H9 (cell line): Measurements from ENCODE around the gene RNF213. TPM values are rescaled to one million over a fixed set of nuclear protein-coding genes. Genes with fewer than 3 reads are reported as not detected.

ENCODE experiments used
- DNase-seq: peaks from one replicate; pipeline ENCODE4 v3.0.0-alpha.2; 2017
- H2AFZ ChIP-seq: one replicate; pipeline ENCODE4 v1.6.1; 2013; ENCODE audit warnings: mild to moderate bottlenecking, low read length, control low read depth, moderate library complexity
- H2AK5ac ChIP-seq: 2 replicates; pipeline ENCODE4 v1.6.1; 2013; ENCODE audit warnings: low read length, control low read depth, mixed read lengths; ENCODE audit not compliant: insufficient read length
- H2BK120ac ChIP-seq: one replicate; pipeline ENCODE4 v1.6.1; 2013; ENCODE audit warnings: low read depth, mild to moderate bottlenecking, low read length, control low read depth, inconsistent platforms; ENCODE audit not compliant: poor library complexity, severe bottlenecking
- H2BK12ac ChIP-seq: 2 replicates; pipeline ENCODE4 v1.6.1; 2013; ENCODE audit warnings: low read length, control low read depth, mixed read lengths, low read depth; ENCODE audit not compliant: insufficient read length
- H2BK15ac ChIP-seq: 2 replicates; pipeline ENCODE4 v1.6.1; 2013; ENCODE audit warnings: low read depth, low read length, control low read depth
- H2BK20ac ChIP-seq: one replicate; pipeline ENCODE4 v1.6.1; 2013; ENCODE audit warnings: low read depth, mild to moderate bottlenecking, low read length, control low read depth, inconsistent platforms; ENCODE audit not compliant: poor library complexity, severe bottlenecking
- H2BK5ac ChIP-seq: 2 replicates; pipeline ENCODE4 v1.6.1; 2013; ENCODE audit warnings: low read length, control low read depth, mixed read lengths; ENCODE audit not compliant: insufficient read length
- H3K14ac ChIP-seq: 2 replicates; pipeline ENCODE4 v1.6.1; 2013; ENCODE audit warnings: low read length, control low read depth; ENCODE audit not compliant: insufficient read depth
- H3K18ac ChIP-seq: 2 replicates; pipeline ENCODE4 v1.6.1; 2013; ENCODE audit warnings: low read depth, mild to moderate bottlenecking, mixed read lengths, low read length, control low read depth; ENCODE audit not compliant: insufficient read length
- H3K23ac ChIP-seq: 2 replicates; pipeline ENCODE4 v1.6.1; 2013; ENCODE audit warnings: low read length, control low read depth, mixed read lengths, low read depth; ENCODE audit not compliant: insufficient read length
- H3K23me2 ChIP-seq: 2 replicates; pipeline ENCODE4 v1.6.1; 2013; ENCODE audit warnings: low read depth, mild to moderate bottlenecking, mixed read lengths, low read length, control low read depth; ENCODE audit not compliant: insufficient read length, poor library complexity, severe bottlenecking
- H3K27ac ChIP-seq: 2 replicates; pipeline ENCODE4 v1.5.1; 2013; ENCODE audit warnings: low read length, control low read depth, mixed read lengths, low read depth; ENCODE audit not compliant: insufficient read length
- H3K27me3 ChIP-seq: 2 replicates; pipeline ENCODE4 v1.6.1; 2013; ENCODE audit warnings: low read length, control low read depth, inconsistent platforms; ENCODE audit not compliant: insufficient read depth
- H3K4ac ChIP-seq: 2 replicates; pipeline ENCODE4 v1.6.1; 2013; ENCODE audit warnings: low read depth, mild to moderate bottlenecking, control low read depth, inconsistent platforms, low read length, moderate library complexity
- H3K4me1 ChIP-seq: 2 replicates; pipeline ENCODE4 v1.6.1; 2013; ENCODE audit warnings: low read length, control low read depth, inconsistent platforms; ENCODE audit not compliant: insufficient read depth
- H3K4me2 ChIP-seq: 2 replicates; pipeline ENCODE4 v1.6.1; 2013; ENCODE audit warnings: low read length, control low read depth, mixed read lengths; ENCODE audit not compliant: insufficient read length, insufficient read depth
- H3K56ac ChIP-seq: 2 replicates; pipeline ENCODE4 v1.6.1; 2013; ENCODE audit warnings: low read depth, mild to moderate bottlenecking, mixed read lengths, low read length, control low read depth; ENCODE audit not compliant: insufficient read length
- H3K79me1 ChIP-seq: 2 replicates; pipeline ENCODE4 v1.6.1; 2013; ENCODE audit warnings: low read depth, mild to moderate bottlenecking, moderate library complexity, low read length, control low read depth, inconsistent platforms; ENCODE audit not compliant: insufficient read depth, poor library complexity, severe bottlenecking
- H3K79me2 ChIP-seq: 2 replicates; pipeline ENCODE4 v1.6.1; 2013; ENCODE audit warnings: low read length, control low read depth, inconsistent platforms; ENCODE audit not compliant: insufficient read depth
- H3K9ac ChIP-seq: 2 replicates; pipeline ENCODE4 v1.6.1; 2013; ENCODE audit warnings: low read length, control low read depth, mixed read lengths; ENCODE audit not compliant: insufficient read length; ENCODE audit errors: extremely low read depth
- H3K9me3 ChIP-seq: one replicate; pipeline ENCODE4 v1.6.1; 2013; ENCODE audit warnings: low read depth, low read length, inconsistent platforms; ENCODE audit not compliant: control insufficient read depth
- H3T11ph ChIP-seq: one replicate; pipeline ENCODE4 v1.6.1; 2013; ENCODE audit warnings: mild to moderate bottlenecking, low read length, control low read depth, inconsistent platforms
- H4K20me1 ChIP-seq: one replicate; pipeline ENCODE4 v1.6.1; 2013; ENCODE audit not compliant: control insufficient read depth, insufficient read length, insufficient read depth
- H4K5ac ChIP-seq: 2 replicates; pipeline ENCODE4 v1.6.1; 2013; ENCODE audit warnings: low read depth, mild to moderate bottlenecking, mixed read lengths, low read length, control low read depth; ENCODE audit not compliant: insufficient read length
- H4K8ac ChIP-seq: replicated peaks from 2 replicates; pipeline ENCODE4 v1.6.1; 2013; ENCODE audit warnings: low read length, control low read depth, mixed read lengths, low read depth; ENCODE audit not compliant: insufficient read length
- H4K91ac ChIP-seq: 2 replicates; pipeline ENCODE4 v1.6.1; 2013; ENCODE audit warnings: low read depth, mild to moderate bottlenecking, moderate library complexity, mixed read lengths, low read length, control low read depth; ENCODE audit not compliant: insufficient read length
- H3K27ac Mint-ChIP-seq, 3 experiments: 2 replicates in 2 of 3; 3 replicates in 1 of 3; pipeline ENCODE4 v1.8.0; 2020 to 2021; ENCODE audit warnings: mixed read lengths in 3 of 3, mild to moderate bottlenecking in 1 of 3, moderate library complexity in 1 of 3
- H3K27me3 Mint-ChIP-seq: 2 replicates; pipeline ENCODE4 v1.8.0; 2021; ENCODE audit warnings: low read depth, mild to moderate bottlenecking, moderate library complexity, mixed read lengths
- H3K36me3 Mint-ChIP-seq, 3 experiments: 2 replicates in 2 of 3; 3 replicates in 1 of 3; pipeline ENCODE4 v1.8.0; 2020 to 2021; ENCODE audit warnings: low read depth in 3 of 3, mixed read lengths in 3 of 3; ENCODE audit not compliant: insufficient read depth in 1 of 3
- H3K4me1 Mint-ChIP-seq, 2 experiments: 2 replicates each; pipeline ENCODE4 v1.8.0; 2020; ENCODE audit warnings: mixed read lengths in 2 of 2
- H3K4me3 Mint-ChIP-seq, 2 experiments: 2 replicates in 1 of 2; 3 replicates in 1 of 2; pipeline ENCODE4 v1.8.0; 2020 to 2021; ENCODE audit warnings: mild to moderate bottlenecking in 2 of 2, mixed read lengths in 2 of 2, moderate library complexity in 1 of 2
- H3K9me3 Mint-ChIP-seq, 2 experiments: 2 replicates in 1 of 2; 3 replicates in 1 of 2; pipeline ENCODE4 v1.8.0; 2020; ENCODE audit warnings: mild to moderate bottlenecking in 2 of 2, mixed read lengths in 2 of 2, moderate library complexity in 1 of 2
- CTCF ChIP-seq: fragments of 200-600 bp; sonication (generic); conservative IDR thresholded peaks from 3 replicates; pipeline ENCODE4 v1.8.0; 2021; ENCODE audit warnings: antibody characterized with exemption, mild to moderate bottlenecking
- WGBS: extraction: QIAGEN DNeasy Blood & Tissue Kit; methylation state at CpG from one replicate; pipeline ENCODE4 v1.1.7; 2013; ENCODE audit warnings: missing lambda C conversion rate, low lambda C conversion rate, mixed read lengths; ENCODE audit not compliant: insufficient read length; ENCODE audit errors: extremely low coverage; 5-methylcytosine and 5-hydroxymethylcytosine counted together
- total RNA-seq: library from RNA; stranded (reverse); gene quantifications from 2 replicates; pipeline ENCODE4 v1.2.1, GENCODE V29; 2021

Gene RNF213
- total RNA-seq, 1 experiment from 2014 or later = 34.3 TPM

DNA sequence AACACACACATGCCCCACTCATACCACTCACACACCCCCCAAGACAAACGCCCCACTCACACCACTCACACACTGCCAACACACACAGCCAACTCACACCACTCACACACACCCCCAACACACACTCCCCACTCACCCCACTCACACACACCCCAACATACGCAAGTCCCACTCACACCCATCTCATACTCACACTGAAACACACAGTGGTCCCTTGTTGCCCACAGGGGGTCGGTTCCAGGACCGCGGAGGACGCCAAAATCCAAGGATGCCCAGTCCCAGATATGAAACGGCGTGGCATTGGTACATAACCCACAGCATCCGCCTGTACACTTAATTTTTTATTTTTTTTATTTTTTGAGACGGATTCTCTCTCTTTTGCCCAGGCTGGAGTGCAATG lies 20.9 kb downstream of the RNF213 start:
- Mint-ChIP-seq H3K4me3 (no peak overlapping the region), H3K9me3 (no peaks in the 10 kb centered on the region)
- 100% methylated on average over 2 of the region's 10 CpGs for WGBS

More for the DNA sequence above, 20.9 kb downstream of the RNF213 start:
- no peak for DNase-seq
- no peaks in the 10 kb centered on the region for H3K79me1 ChIP-seq
- H3K56ac ChIP-seq = no peak overlapping the region
- H3K23ac ChIP-seq = no peak overlapping the region
- H3K27ac ChIP-seq = no peak overlapping the region
- no peak overlapping the region for H2BK20ac ChIP-seq
- H4K8ac ChIP-seq = no peak overlapping the region
- Mint-ChIP-seq H3K27ac (no peak overlapping the region), H3K4me1 (peaks cover 13 to 24% of the 10 kb centered on the region in 2 experiments), H3K36me3 (peaks cover 2 to 14% (median 6%) of the 10 kb centered on the region in 3 experiments; a peak in 5 of 7 replicates), H3K27me3 (no peaks in the 10 kb centered on the region)
- no peak overlapping the region for H3K14ac ChIP-seq
- no peaks in the 10 kb centered on the region for H3K79me2 ChIP-seq
- no peak for TF ChIP-seq CTCF
- H2AFZ ChIP-seq = no peak overlapping the region
- no peak overlapping the region for H3K4ac ChIP-seq
- no peak overlapping the region for H3T11ph ChIP-seq
- no peak overlapping the region for H3K4me2 ChIP-seq
- H2AK5ac ChIP-seq = no peak overlapping the region
- H2BK15ac ChIP-seq = no peak overlapping the region
- H3K9me3 ChIP-seq = no peaks in the 10 kb centered on the region
- H2BK12ac ChIP-seq = no peak overlapping the region
- H4K91ac ChIP-seq = no peak overlapping the region
- no peak overlapping the region for H2BK5ac ChIP-seq
- no peak overlapping the region for H4K5ac ChIP-seq
- no peak overlapping the region for H3K18ac ChIP-seq
- no peaks in the 10 kb centered on the region for H3K23me2 ChIP-seq
- H3K9ac ChIP-seq = no peak overlapping the region
- H4K20me1 ChIP-seq = peaks cover 3% of the 10 kb centered on the region
- no peaks in the 10 kb centered on the region for H3K4me1 ChIP-seq
- H2BK120ac ChIP-seq = no peak overlapping the region
- no peaks in the 10 kb centered on the region for H3K27me3 ChIP-seq
